ENCODE data around the gene PEX16.

Gene PEX16

GRCh38 chr11:45897556-45897955 lies 20.1 kb downstream of the PEX16 start:
- DNase-seq (ENCODE audit: low read depth): no peak

GRCh38 chr11:45896422-45896984 lies 21.2 kb downstream of the PEX16 start:
- no peak for DNase-seq (ENCODE audit: low read depth)

- no peak for DNase-seq (ENCODE audit: low read depth)
These were observed 22.0 kb downstream of the PEX16 start for GRCh38 chr11:45895553-45896259.

GRCh38 chr11:45894555-45895247 lies 23.0 kb downstream of the PEX16 start:
- DNase-seq (ENCODE audit: low read depth): no peak

GRCh38 chr11:45892856-45893255 lies 24.8 kb downstream of the PEX16 start:
- DNase-seq (ENCODE audit: low read depth): no peak

- DNase-seq (ENCODE audit: low read depth): no peak
These were observed 26.7 kb downstream of the PEX16 start for GRCh38 chr11:45890886-45891550.

- DNase-seq (ENCODE audit: low read depth): no peak
These were observed 27.7 kb downstream of the PEX16 start for GRCh38 chr11:45889966-45890365.

- no peak for DNase-seq (ENCODE audit: low read depth)
These were observed 28.1 kb downstream of the PEX16 start for GRCh38 chr11:45889555-45889954.

- DNase-seq (ENCODE audit: low read depth): no peak
These were observed 30.1 kb downstream of the PEX16 start for GRCh38 chr11:45887587-45887986.

GRCh38 chr11:45886816-45887520 lies 30.7 kb downstream of the PEX16 start:
- no peak for DNase-seq (ENCODE audit: low read depth)

- DNase-seq (ENCODE audit: low read depth): no peak
These were observed 31.6 kb downstream of the PEX16 start for GRCh38 chr11:45885921-45886721.

- no peak for DNase-seq (ENCODE audit: low read depth)
These were observed 32.3 kb downstream of the PEX16 start, which contains the start of gene MAPK8IP1 for GRCh38 chr11:45885274-45885920. MAPK8IP1 (plus strand) TSS chr11:45885651; CDS start chr11:45885821, 170 bp downstream.

- no peak for DNase-seq (ENCODE audit: low read depth)
These were observed 33.0 kb downstream of the PEX16 start for GRCh38 chr11:45884596-45885185.

GRCh38 chr11:45881708-45882368 lies 35.8 kb downstream of the PEX16 start:
- DNase-seq (ENCODE audit: low read depth): no peak

GRCh38 chr11:45880772-45881570 lies 36.7 kb downstream of the PEX16 start:
- no peak for DNase-seq (ENCODE audit: low read depth)

- DNase-seq (ENCODE audit: low read depth): no peak
These were observed 37.6 kb downstream of the PEX16 start for GRCh38 chr11:45879803-45880686.

- DNase-seq (ENCODE audit: low read depth): no peak
These were observed 39.8 kb downstream of the PEX16 start for GRCh38 chr11:45877845-45878244.

GRCh38 chr11:45877221-45877620 lies 40.5 kb downstream of the PEX16 start:
- DNase-seq (ENCODE audit: low read depth): no peak
